ENCODE data around the gene RTKN. TPM values are rescaled to one million over a fixed set of nuclear protein-coding genes. Genes with fewer than 3 reads are reported as not detected.
A peak's percentile ranks its signal among the peaks of the same experiment; 100 is the strongest.

Gene RTKN
- total and polyA plus RNA-seq, 2 of the 13 experiments (the other 11 are each of a cell fraction or from before 2014, with no cell fraction given): 159 to 166 TPM

DNA sequence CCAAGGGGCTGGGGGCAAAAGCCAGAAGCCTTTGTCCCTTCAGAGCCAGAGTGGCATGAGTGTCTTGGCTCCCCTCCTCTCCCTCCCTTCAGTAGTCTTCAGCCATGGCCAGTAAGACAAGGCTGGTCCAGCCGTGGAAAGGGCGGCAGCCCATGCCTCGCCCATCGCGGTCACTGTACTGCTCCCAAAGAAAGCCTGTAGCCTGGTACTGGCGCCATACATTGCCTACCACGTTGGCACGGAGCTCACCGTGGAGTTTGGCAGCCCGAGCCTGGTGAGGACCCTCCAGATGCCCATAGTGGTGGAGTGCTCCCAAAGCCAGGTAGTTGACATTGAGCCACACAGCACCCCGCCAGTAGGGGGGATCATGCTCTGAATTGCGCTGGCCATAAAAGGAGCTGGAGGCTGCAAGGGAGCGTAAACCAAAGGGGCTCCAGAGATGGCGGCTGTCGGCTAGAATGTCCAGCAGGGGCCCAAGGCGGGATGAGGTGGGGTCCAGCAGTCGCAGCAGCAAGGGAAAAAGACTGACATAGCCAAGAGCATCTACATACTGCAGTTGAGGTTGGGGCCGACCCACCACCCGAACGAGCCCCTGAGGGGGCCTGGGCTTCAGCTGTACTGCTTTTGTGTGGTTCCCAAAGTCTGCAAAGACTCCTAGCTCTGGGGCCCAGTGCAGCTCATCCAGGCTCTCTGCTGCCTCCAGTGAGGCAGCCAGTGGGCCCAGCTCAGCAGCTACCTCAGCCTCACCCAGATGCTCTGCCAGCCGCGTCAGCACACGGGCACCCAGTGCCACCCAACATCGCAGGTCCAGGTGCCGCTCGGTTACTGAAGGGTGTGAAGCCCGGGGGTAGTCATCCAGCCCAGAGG lies 19.7 kb upstream of the RTKN start (continued):
- TF ChIP-seq ZNF282 (IDR thresholded peaks at IDR 0.05; ENCODE audit: partially characterized antibody) (no peak), FOXO1 (CRISPR knock-in tag; IDR thresholded peaks at IDR 0.05) (no peak), SRSF4 (IDR thresholded peaks at IDR 0.05; ENCODE audit: low read depth, low read length, poor library complexity, severe bottlenecking) (no peak), ZNF253 (CRISPR knock-in tag; IDR thresholded peaks at IDR 0.05; ENCODE audit: borderline replicate concordance) (no peak), ZNF224 (CRISPR knock-in tag; IDR thresholded peaks at IDR 0.05) (no peak), ZFP82 (CRISPR knock-in tag; IDR thresholded peaks at IDR 0.05; ENCODE audit: borderline replicate concordance) (no peak), FOSL2 (CRISPR knock-in tag; IDR thresholded peaks at IDR 0.05) (0 out of 2 replicates have a peak, but pooled peaks have one; percentile 21), STAG1 (CRISPR knock-in tag; IDR thresholded peaks at IDR 0.05) (peak; percentile 58), RBM22 (optimal IDR thresholded peaks at IDR 0.05; ENCODE audit: low read length) (peak; percentile 44), ZNF83 (CRISPR knock-in tag; IDR thresholded peaks at IDR 0.05; ENCODE audit: borderline replicate concordance) (0 out of 2 replicates have a peak, but pooled peaks have one; percentile 41), CEBPG (CRISPR knock-in tag; IDR thresholded peaks at IDR 0.05) (0 out of 2 replicates have a peak, but pooled peaks have one; percentile 9), YEATS2 (CRISPR knock-in tag; IDR thresholded peaks at IDR 0.05; ENCODE audit: borderline replicate concordance) (0 out of 2 replicates have a peak, but pooled peaks have one; percentile 25), YY1 (IDR thresholded peaks at IDR 0.05; ENCODE audit: insufficient read depth, insufficient replicate concordance, low read depth, low read length) (peak; percentile 30), HINFP (CRISPR knock-in tag; IDR thresholded peaks at IDR 0.05; ENCODE audit: low read depth) (0 out of 2 replicates have a peak, but pooled peaks have one; percentile 18), WIZ (CRISPR knock-in tag; IDR thresholded peaks at IDR 0.05) (no peak), ZNF326 (CRISPR knock-in tag; IDR thresholded peaks at IDR 0.05; ENCODE audit: borderline replicate concordance) (peak; percentile 83), POLR2AphosphoS5 (IDR thresholded peaks at IDR 0.05; ENCODE audit: low read depth, low read length) (peak; percentile 8), JUNB (CRISPR knock-in tag; IDR thresholded peaks at IDR 0.05; ENCODE audit: borderline replicate concordance) (no peak), REXO4 (CRISPR knock-in tag; IDR thresholded peaks at IDR 0.05; ENCODE audit: borderline replicate concordance) (0 out of 2 replicates have a peak, but pooled peaks have one; percentile 49), FUBP1 (CRISPR knock-in tag; IDR thresholded peaks at IDR 0.05; ENCODE audit: borderline replicate concordance) (0 out of 2 replicates have a peak, but pooled peaks have one; percentile 64), SP2 (CRISPR knock-in tag; IDR thresholded peaks at IDR 0.05) (peak; percentile 5; the same call in 1 of the 2 replicates), SRY (CRISPR knock-in tag; IDR thresholded peaks at IDR 0.05) (no peak), KDM2A (CRISPR knock-in tag; IDR thresholded peaks at IDR 0.05; ENCODE audit: borderline replicate concordance, low read depth) (peak; percentile 20; the same call in 1 of the 2 replicates)
- TF ChIP-seq, protein P1, sequence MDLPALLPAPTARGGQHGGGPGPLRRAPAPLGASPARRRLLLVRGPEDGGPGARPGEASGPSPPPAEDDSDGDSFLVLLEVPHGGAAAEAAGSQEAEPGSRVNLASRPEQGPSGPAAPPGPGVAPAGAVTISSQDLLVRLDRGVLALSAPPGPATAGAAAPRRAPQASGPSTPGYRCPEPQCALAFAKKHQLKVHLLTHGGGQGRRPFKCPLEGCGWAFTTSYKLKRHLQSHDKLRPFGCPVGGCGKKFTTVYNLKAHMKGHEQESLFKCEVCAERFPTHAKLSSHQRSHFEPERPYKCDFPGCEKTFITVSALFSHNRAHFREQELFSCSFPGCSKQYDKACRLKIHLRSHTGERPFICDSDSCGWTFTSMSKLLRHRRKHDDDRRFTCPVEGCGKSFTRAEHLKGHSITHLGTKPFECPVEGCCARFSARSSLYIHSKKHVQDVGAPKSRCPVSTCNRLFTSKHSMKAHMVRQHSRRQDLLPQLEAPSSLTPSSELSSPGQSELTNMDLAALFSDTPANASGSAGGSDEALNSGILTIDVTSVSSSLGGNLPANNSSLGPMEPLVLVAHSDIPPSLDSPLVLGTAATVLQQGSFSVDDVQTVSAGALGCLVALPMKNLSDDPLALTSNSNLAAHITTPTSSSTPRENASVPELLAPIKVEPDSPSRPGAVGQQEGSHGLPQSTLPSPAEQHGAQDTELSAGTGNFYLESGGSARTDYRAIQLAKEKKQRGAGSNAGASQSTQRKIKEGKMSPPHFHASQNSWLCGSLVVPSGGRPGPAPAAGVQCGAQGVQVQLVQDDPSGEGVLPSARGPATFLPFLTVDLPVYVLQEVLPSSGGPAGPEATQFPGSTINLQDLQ (CRISPR knock-in tag; IDR thresholded peaks at IDR 0.05): no peak
